HG02870 (cell line): ENCODE data around the gene BDH2.
A peak's percentile ranks its signal among the peaks of the same experiment; 100 is the strongest.

ENCODE experiments used
- ATAC-seq: cut with Tn5 transposase; IDR thresholded peaks from one replicate; pipeline ENCODE4 v1.9.1; 2021; ENCODE audit warnings: mild to moderate bottlenecking, moderate library complexity; ENCODE audit not compliant: unreplicated experiment

Gene BDH2

GRCh38 chr4:103085555-103086196 lies 14.0 kb downstream of the BDH2 start:
- no peak for ATAC-seq

- no peak for ATAC-seq
Observed at GRCh38 chr4:103079621-103080020, 20.0 kb downstream of the BDH2 start.

GRCh38 chr4:103076747-103077347 lies 22.8 kb downstream of the BDH2 start, which contains the start of gene SLC9B2:
Gene SLC9B2, minus strand, starts transcription at chr4:103076761. Its CDS starts 9,211 bp downstream, at chr4:103067550.
- peak; percentile 45 for ATAC-seq

GRCh38 chr4:103075894-103076746 lies 23.5 kb downstream of the BDH2 start:
- peak; percentile 45 for ATAC-seq

GRCh38 chr4:103075435-103075893 lies 24.2 kb downstream of the BDH2 start:
- no peak for ATAC-seq

- ATAC-seq = peak; percentile 39
Observed at GRCh38 chr4:103074744-103075434, 24.7 kb downstream of the BDH2 start.

GRCh38 chr4:103073792-103074438 lies 25.7 kb downstream of the BDH2 start:
- ATAC-seq = no peak

- ATAC-seq = no peak
Observed at GRCh38 chr4:103067841-103068547, 31.6 kb downstream of the BDH2 start.

- ATAC-seq = no peak
Observed at GRCh38 chr4:103060453-103061148, 39.0 kb downstream of the BDH2 start.

- no peak for ATAC-seq
Observed at GRCh38 chr4:103054030-103054429, 45.6 kb downstream of the BDH2 start.

- ATAC-seq = no peak
Observed at GRCh38 chr4:103052779-103053178, 46.9 kb downstream of the BDH2 start.

GRCh38 chr4:103052145-103052544 lies 47.5 kb downstream of the BDH2 start:
- ATAC-seq = no peak

GRCh38 chr4:103050736-103051436 lies 48.7 kb downstream of the BDH2 start:
- no peak for ATAC-seq

- peak; percentile 91 for ATAC-seq
Observed at GRCh38 chr4:103046416-103047290, 53.0 kb downstream of the BDH2 start.

GRCh38 chr4:103044183-103044582 lies 55.5 kb downstream of the BDH2 start:
- no peak for ATAC-seq

- no peak for ATAC-seq
Observed at GRCh38 chr4:103036169-103036568, 63.5 kb downstream of the BDH2 start.

- peak; percentile 76 for ATAC-seq
Observed at GRCh38 chr4:103032574-103032973, 67.1 kb downstream of the BDH2 start.

GRCh38 chr4:103030791-103031190 lies 68.8 kb downstream of the BDH2 start:
- no peak for ATAC-seq
